HG03135 (cell line): ENCODE results near the gene POTEB3.
"Not testable (repeated sequence)": the region's sequence is repeated elsewhere in the genome, so short reads cannot be mapped to it uniquely, and the experiment has no call there.

Experiments
- ATAC-seq: cut with Tn5 transposase; IDR thresholded peaks from one replicate; pipeline ENCODE4 v1.9.1; 2021; ENCODE audit warnings: mild to moderate bottlenecking, moderate library complexity; ENCODE audit not compliant: unreplicated experiment

The POTEB3 gene

GRCh38 chr15:21440399-21440798 lies at the start of gene POTEB3:
POTEB3 (minus strand) TSS chr15:21440499; CDS start chr15:21440011, 488 bp downstream.
- not testable (repeated sequence) for ATAC-seq

- ATAC-seq = not testable (repeated sequence)
Measured at GRCh38 chr15:21453683-21454082, 13.4 kb upstream of the POTEB3 start.

- not testable (repeated sequence) for ATAC-seq
Measured at GRCh38 chr15:21451920-21452563, 11.7 kb upstream of the POTEB3 start.

GRCh38 chr15:21451487-21451886 lies 11.2 kb upstream of the POTEB3 start:
- not testable (repeated sequence) for ATAC-seq

- ATAC-seq = not testable (repeated sequence)
Measured at GRCh38 chr15:21407366-21407765, 32.9 kb downstream of the POTEB3 start.

GRCh38 chr15:21401531-21401930 lies 38.8 kb downstream of the POTEB3 start:
- not testable (repeated sequence) for ATAC-seq

GRCh38 chr15:21399111-21399510 lies 41.2 kb downstream of the POTEB3 start:
- ATAC-seq = not testable (repeated sequence)

- ATAC-seq = not testable (repeated sequence)
Measured at GRCh38 chr15:21398511-21398910, 41.8 kb downstream of the POTEB3 start.

GRCh38 chr15:21397656-21398055 lies 42.6 kb downstream of the POTEB3 start:
- not testable (repeated sequence) for ATAC-seq

GRCh38 chr15:21397186-21397585 lies 43.1 kb downstream of the POTEB3 start:
- not testable (repeated sequence) for ATAC-seq

- ATAC-seq = not testable (repeated sequence)
Measured at GRCh38 chr15:21385961-21386360, 54.3 kb downstream of the POTEB3 start.

- not testable (repeated sequence) for ATAC-seq
Measured at GRCh38 chr15:21383866-21384485, 56.3 kb downstream of the POTEB3 start.

- not testable (repeated sequence) for ATAC-seq
Measured at GRCh38 chr15:21373682-21374081, 66.6 kb downstream of the POTEB3 start.

- not testable (repeated sequence) for ATAC-seq
Measured at GRCh38 chr15:21369177-21369576, 71.1 kb downstream of the POTEB3 start.

- not testable (repeated sequence) for ATAC-seq
Measured at GRCh38 chr15:21368625-21369024, 71.7 kb downstream of the POTEB3 start.
